ENCODE data around the gene TAOK3.
A peak's percentile ranks its signal among the peaks of the same experiment; 100 is the strongest.
"Not testable (repeated sequence)": the region's sequence is repeated elsewhere in the genome, so short reads cannot be mapped to it uniquely, and the experiment has no call there.

Gene TAOK3

DNA sequence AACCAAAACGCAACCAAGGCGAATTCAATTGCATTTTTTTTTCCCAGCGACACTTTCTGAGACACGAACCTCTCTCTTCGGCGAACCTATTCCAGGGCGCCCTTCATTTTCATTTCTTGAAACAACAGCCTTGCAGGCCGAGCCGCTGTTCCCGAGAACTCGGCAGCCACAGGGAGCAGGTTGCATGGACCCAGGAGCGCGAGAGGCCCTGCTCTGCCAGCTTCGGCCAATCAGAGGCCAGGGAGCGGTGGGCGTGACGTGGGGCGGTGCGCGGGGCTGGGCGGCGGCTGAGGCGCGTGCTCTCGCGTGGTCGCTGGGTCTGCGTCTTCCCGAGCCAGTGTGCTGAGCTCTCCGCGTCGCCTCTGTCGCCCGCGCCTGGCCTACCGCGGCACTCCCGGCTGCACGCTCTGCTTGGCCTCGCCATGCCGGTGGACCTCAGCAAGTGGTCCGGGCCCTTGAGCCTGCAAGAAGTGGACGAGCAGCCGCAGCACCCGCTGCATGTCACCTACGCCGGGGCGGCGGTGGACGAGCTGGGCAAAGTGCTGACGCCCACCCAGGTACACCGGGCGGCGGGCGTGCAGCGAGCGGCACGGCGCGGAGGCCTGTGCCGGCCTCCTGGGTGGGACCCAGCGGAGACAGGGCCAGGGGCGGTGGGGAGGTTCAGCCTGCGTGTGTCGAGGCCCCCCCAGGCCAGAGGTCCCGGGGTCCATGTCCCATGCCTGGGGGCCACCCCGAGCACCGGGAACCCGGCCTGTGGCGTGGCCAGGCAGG lies 236.7 kb downstream of the TAOK3 start, which contains the start of gene PEBP1:
Gene PEBP1 (plus strand): TSS at position 337 of the 771 bp plus-strand sequence. CDS start 86 bp downstream, at position 423.
- TF ChIP-seq, protein P1, sequence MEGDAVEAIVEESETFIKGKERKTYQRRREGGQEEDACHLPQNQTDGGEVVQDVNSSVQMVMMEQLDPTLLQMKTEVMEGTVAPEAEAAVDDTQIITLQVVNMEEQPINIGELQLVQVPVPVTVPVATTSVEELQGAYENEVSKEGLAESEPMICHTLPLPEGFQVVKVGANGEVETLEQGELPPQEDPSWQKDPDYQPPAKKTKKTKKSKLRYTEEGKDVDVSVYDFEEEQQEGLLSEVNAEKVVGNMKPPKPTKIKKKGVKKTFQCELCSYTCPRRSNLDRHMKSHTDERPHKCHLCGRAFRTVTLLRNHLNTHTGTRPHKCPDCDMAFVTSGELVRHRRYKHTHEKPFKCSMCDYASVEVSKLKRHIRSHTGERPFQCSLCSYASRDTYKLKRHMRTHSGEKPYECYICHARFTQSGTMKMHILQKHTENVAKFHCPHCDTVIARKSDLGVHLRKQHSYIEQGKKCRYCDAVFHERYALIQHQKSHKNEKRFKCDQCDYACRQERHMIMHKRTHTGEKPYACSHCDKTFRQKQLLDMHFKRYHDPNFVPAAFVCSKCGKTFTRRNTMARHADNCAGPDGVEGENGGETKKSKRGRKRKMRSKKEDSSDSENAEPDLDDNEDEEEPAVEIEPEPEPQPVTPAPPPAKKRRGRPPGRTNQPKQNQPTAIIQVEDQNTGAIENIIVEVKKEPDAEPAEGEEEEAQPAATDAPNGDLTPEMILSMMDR (conservative IDR thresholded peaks at IDR 0.05; ENCODE audit: low read length): no peak
- peak within 1 kb of the TSS; percentile 85 for H3K4me3 ChIP-seq (ENCODE audit: low read length)
- DNase-seq (ENCODE audit: low read depth): peak; percentile 92

DNA sequence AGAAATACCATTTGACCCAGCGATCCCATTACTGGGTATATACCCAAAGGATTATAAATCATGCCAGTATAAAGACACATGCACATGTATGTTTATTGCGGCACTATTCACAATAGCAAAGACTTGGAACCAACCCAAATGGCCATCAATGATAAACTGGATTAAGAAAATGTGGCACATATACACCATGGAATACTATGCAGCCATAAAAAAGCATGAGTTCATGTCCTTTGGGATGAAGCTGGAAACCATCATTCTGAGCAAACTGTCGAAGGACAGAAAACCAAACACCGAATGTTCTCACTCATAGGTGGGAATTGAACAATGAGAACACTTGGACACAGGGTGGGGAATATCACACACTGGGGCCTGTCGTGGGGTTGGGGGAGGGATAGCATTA lies 243.3 kb downstream of the TAOK3 start:
- not testable (repeated sequence) for H3K4me3 ChIP-seq (ENCODE audit: low read length); DNase-seq (ENCODE audit: low read depth)

DNA sequence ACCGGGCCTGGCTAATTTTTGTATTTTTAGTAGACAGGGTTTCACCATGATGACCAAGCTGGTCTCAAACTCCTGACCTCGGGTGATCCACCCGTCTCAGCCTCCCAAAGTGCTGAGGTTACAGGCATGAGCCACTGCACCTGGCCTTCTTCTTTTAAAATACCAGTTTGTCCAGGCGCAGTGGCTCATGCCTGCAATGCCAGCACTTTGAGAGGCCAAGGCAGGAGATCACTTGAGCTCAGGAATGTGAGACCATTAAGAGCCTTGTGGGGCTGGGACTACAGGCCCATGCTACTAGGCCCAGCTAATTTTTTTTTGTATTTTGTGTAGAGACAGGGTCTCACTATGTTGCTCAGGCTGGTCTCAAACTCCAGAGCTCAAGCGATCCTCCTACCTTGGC lies 244.8 kb downstream of the TAOK3 start:
- TF ChIP-seq, protein P1 (conservative IDR thresholded peaks at IDR 0.05; ENCODE audit: low read length): no peak
- DNase-seq (ENCODE audit: low read depth): no peak

DNA sequence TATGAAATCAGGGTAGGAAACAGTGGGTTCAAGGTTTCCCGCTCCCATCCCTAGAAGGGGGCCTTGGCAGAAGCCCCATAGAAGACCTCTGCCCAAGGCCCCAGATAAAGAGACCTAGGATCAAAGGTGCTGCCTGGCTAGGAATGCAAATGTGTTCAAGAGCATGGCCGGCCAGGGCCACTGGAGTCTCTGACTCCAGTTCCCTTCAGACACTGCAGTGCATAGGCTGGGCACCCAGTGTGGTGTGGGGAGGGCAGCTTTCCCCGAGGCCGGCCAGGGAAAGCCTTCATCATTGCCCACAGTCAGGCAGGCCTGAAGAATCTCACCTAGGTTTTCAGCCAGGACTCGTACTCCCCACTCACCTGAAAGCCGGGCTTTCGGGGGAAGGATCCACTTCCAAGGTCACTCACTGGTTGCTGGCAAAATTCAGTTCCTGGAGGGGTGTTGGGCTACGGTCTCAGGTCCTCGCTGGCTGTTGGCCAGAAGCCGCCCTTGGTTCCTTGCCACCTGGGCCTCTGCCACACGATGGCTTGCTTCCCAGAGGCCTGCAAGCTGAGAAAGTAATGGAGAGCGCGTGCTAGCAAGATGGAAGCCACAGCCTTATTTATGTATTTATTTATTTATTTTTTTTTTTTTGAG lies 246.5 kb downstream of the TAOK3 start:
- DNase-seq (ENCODE audit: low read depth): no peak
- TF ChIP-seq, protein P1 (conservative IDR thresholded peaks at IDR 0.05; ENCODE audit: low read length): no peak
- no peak overlapping the region for H3K4me3 ChIP-seq (ENCODE audit: low read length)

More for the DNA sequence above, 244.8 kb downstream of the TAOK3 start:
- no peak overlapping the region for H3K4me3 ChIP-seq (ENCODE audit: low read length)

DNA sequence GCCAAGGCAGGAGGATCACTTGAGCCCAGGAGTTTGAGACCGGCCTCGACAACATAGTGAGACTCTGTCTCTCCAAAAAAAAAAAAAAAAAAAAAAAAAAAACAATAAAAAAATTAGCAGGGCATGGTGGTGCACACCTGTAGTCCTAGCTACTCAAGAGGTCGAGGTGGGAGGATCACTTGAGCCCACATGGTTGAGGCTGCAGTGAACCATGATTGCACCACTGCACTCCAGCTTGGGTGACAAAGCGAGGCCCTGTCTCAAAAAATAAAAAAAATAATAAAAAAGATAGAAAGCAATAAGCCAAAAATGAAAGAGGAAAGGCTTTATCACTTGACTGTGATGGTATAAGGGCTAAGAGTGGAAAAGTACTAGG lies 247.0 kb downstream of the TAOK3 start:
- TF ChIP-seq, protein P1 (conservative IDR thresholded peaks at IDR 0.05; ENCODE audit: low read length): no peak
- DNase-seq (ENCODE audit: low read depth): no peak
- H3K4me3 ChIP-seq (ENCODE audit: low read length): no peak overlapping the region

DNA sequence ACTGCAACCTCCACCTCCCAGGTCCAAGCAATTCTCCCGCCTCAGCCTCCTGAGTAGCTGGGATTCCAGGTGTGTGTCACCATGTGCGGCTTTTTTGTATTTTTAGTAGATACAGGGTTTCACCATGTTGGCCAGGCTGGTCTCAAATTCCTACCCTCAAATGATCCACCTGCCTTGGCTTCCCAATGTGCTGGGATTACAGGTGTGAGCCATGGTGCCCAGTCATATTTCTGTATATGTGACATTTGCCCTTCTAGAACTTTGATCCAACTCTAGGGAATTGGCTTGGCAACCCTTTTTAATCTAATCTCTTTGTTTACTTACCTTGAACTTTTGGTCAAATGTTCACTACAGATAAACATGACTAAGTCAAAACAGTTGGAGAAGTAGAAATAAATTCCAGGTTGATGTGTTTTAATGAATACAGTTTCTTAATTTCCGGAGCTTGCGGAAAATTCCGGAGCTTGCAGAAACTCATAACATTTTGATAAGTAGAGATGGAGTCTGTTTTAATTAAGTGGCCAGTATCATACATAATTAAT lies 248.3 kb downstream of the TAOK3 start:
- TF ChIP-seq, protein P1 (conservative IDR thresholded peaks at IDR 0.05; ENCODE audit: low read length): no peak
- H3K4me3 ChIP-seq (ENCODE audit: low read length): no peak overlapping the region
- no peak for DNase-seq (ENCODE audit: low read depth)

DNA sequence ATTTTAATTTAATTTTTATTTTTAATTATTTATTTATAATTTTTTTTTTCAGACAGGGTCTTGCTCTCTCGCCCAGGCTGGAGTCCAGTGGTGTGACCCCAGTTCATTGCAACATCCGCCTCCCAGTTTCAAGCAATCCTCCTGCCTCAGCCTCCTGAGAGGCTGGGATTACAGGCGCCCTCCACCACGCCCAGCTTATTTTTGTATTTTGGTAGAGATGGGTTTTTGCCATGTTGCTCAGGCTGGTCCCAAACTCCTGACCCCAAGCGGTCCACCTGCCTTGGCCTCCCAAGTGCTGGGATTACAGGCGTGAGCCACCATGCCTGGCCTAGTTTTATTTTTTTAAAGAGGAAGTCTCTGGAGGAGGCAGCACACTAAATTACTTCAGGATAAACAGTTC lies 250.4 kb downstream of the TAOK3 start:
- no peak for DNase-seq (ENCODE audit: low read depth)

More for the DNA sequence above, 250.4 kb downstream of the TAOK3 start:
- H3K4me3 ChIP-seq (ENCODE audit: low read length): no peak overlapping the region
- TF ChIP-seq, protein P1 (conservative IDR thresholded peaks at IDR 0.05; ENCODE audit: low read length): no peak

Data from AG10803 (cell line).